ENCODE data around the gene A2M. TPM values are rescaled to one million over a fixed set of nuclear protein-coding genes. Genes with fewer than 3 reads are reported as not detected.

A2M gene
- total and polyA plus RNA-seq, 9 of the 15 experiments (the other 6 are each of a cell fraction or from before 2014, with no cell fraction given), result 0.08 to 2.3 TPM; not detected in 7

DNA sequence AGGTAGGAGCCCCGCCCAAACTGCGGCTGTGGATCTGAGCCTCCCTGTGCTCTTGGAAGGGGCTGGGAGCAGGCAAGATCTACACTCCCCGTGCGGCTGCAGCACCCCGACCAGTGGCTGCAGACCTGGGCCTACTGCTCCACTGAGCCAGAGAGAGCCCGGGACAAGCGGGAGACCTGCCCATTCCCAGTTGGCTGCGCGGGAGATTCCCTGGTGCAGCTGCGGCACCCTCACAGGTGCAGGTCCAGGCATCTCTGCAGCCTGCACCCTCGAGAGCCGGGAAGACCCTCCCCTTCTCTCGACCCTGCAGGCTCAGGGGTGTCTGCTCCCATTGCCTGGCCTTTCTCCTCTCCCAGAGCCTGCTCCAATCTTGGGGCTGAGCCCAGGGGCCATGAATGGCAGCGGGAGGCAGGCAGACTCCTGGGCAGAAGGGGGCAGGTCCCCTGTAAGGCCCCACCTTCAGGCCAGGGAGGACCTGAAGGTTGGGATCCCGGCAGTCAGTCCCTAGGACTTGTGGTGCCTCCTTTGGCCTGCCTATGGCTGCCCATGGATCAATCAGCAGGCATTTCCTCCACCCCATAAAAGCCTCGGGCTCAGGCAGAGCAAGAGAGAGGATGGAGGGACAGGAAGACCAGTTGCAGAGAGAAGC lies 8.8 kb upstream of the A2M start:
- Histone ChIP-seq H3K27me3 (ENCODE audit: control insufficient read depth in 2 of 2, insufficient read depth in 2 of 2, low read length in 2 of 2) (peaks cover 18 to 29% of the 10 kb centered on the region in 2 experiments; a peak in 3 of 5 replicates), H3K27ac (ENCODE audit: extremely low read depth, low read depth, low read length) (no peak overlapping the region), H3K9me3 (replicated peaks; ENCODE audit: control insufficient read depth, insufficient read depth, low read depth, low read length) (no peaks in the 10 kb centered on the region), H3K9me1 (ENCODE audit: control insufficient read depth, insufficient read depth, low read length) (no peaks in the 10 kb centered on the region), H2AFZ (ENCODE audit: low read depth, low read length) (no peak overlapping the region), H4K20me1 (replicated peaks; ENCODE audit: control insufficient read depth, insufficient read depth, low read length) (no peaks in the 10 kb centered on the region), H3K36me3 (ENCODE audit: control insufficient read depth, insufficient read depth, low read length) (no peaks in the 10 kb centered on the region), H3K9ac (ENCODE audit: insufficient read depth in 1 of 2, low read depth in 2 of 2, low read length in 2 of 2) (no peak overlapping the region), H3K4me3 (no peak overlapping the region), H3K4me1 (replicated peaks in 1 of 2; ENCODE audit: control insufficient read depth in 2 of 2, insufficient read depth in 2 of 2, low read length in 2 of 2) (peaks cover 0 to 4% of the 10 kb centered on the region in 2 experiments; a peak in 1 of 5 replicates), H3K4me2 (ENCODE audit: insufficient read depth, low read length) (no peak overlapping the region), H3K79me2 (ENCODE audit: control insufficient read depth, insufficient read depth, low read length) (no peaks in the 10 kb centered on the region)
- DNase-seq (ENCODE audit: extremely low read depth in 1 of 4, low spot score in 3 of 4) (no peak), ATAC-seq (no peak), FAIRE-seq (no peak)
- in situ Hi-C loops (cut with MboI) (no loop called here), intact Hi-C loops (cut with micrococcal nuclease) (no loop called here)
- ChIA-PET POLR2A (interaction anchor here (0.6 to 1.3 kb wide), 2 partner anchors 23 to 722 kb away, joined by 3 read pairs; no protein-coding TSS in a partner anchor), CTCF (ENCODE audit: low intra/inter-chr PET ratio) (no interaction called here)
- BruUV-seq (replicated peaks), result no TSS peak
- WGBS (ENCODE audit: insufficient coverage, low coverage, missing lambda C conversion rate), result 0% methylated on average over 9 of the region's 16 CpGs
- TF ChIP-seq KAT7 (CRISPR knock-in tag; IDR thresholded peaks at IDR 0.05; ENCODE audit: borderline replicate concordance), result no peak
- no peak for TF ChIP-seq ZNF431 (CRISPR knock-in tag; IDR thresholded peaks at IDR 0.05)
- TF ChIP-seq HNRNPK (IDR thresholded peaks at IDR 0.05; ENCODE audit: low read depth, low read length, poor library complexity, severe bottlenecking), result no peak
- no peak for TF ChIP-seq CBFB (CRISPR knock-in tag; IDR thresholded peaks at IDR 0.05)

- Histone ChIP-seq H3K79me2 (ENCODE audit: control insufficient read depth, insufficient read depth, low read length) (no peaks in the 10 kb centered on the region), H4K20me1 (replicated peaks; ENCODE audit: control insufficient read depth, insufficient read depth, low read length) (no peaks in the 10 kb centered on the region), H3K27ac (ENCODE audit: extremely low read depth, low read depth, low read length) (no peak overlapping the region), H3K36me3 (ENCODE audit: control insufficient read depth, insufficient read depth, low read length) (no peaks in the 10 kb centered on the region), H2AFZ (ENCODE audit: low read depth, low read length) (no peak overlapping the region), H3K27me3 (ENCODE audit: control insufficient read depth in 2 of 2, insufficient read depth in 2 of 2, low read length in 2 of 2) (peaks cover 18 to 29% of the 10 kb centered on the region in 2 experiments; a peak in 3 of 5 replicates), H3K4me3 (no peak overlapping the region), H3K4me2 (ENCODE audit: insufficient read depth, low read length) (no peak overlapping the region), H3K9me3 (replicated peaks; ENCODE audit: control insufficient read depth, insufficient read depth, low read depth, low read length) (no peaks in the 10 kb centered on the region), H3K4me1 (replicated peaks in 1 of 2; ENCODE audit: control insufficient read depth in 2 of 2, insufficient read depth in 2 of 2, low read length in 2 of 2) (peaks cover 0 to 4% of the 10 kb centered on the region in 2 experiments; a peak in 1 of 5 replicates), H3K9me1 (ENCODE audit: control insufficient read depth, insufficient read depth, low read length) (no peaks in the 10 kb centered on the region), H3K9ac (ENCODE audit: insufficient read depth in 1 of 2, low read depth in 2 of 2, low read length in 2 of 2) (no peak overlapping the region)
- TF ChIP-seq OTX1 (CRISPR knock-in tag; IDR thresholded peaks at IDR 0.05), result no peak
- TF ChIP-seq U2AF2 (optimal IDR thresholded peaks at IDR 0.05; ENCODE audit: low read depth, low read length), result no peak
- TF ChIP-seq TCF3 (CRISPR knock-in tag; IDR thresholded peaks at IDR 0.05), result no peak
- TF ChIP-seq PHTF2 (CRISPR knock-in tag; IDR thresholded peaks at IDR 0.05), result no peak
- TF ChIP-seq FOXA3 (CRISPR knock-in tag; conservative IDR thresholded peaks at IDR 0.05 in 1 of 2, IDR thresholded peaks at IDR 0.05 in 1 of 2), result no peak
- no peak for TF ChIP-seq TEAD1 (CRISPR knock-in tag; IDR thresholded peaks at IDR 0.05)
- no peak for TF ChIP-seq JUND (IDR thresholded peaks at IDR 0.05; ENCODE audit: borderline replicate concordance, low read depth, low read length)
- no peak for TF ChIP-seq JUND (tag; IDR thresholded peaks at IDR 0.05; ENCODE audit: borderline replicate concordance, low read depth, low read length)
- no peak for TF ChIP-seq ARID2 (IDR thresholded peaks at IDR 0.05)
- TF ChIP-seq XRCC3 (IDR thresholded peaks at IDR 0.05), result no peak
- TF ChIP-seq CCNT2 (IDR thresholded peaks at IDR 0.05; ENCODE audit: borderline replicate concordance, extremely low read depth, insufficient read length, low read depth, low read length), result no peak
- no peak for TF ChIP-seq FUS (optimal IDR thresholded peaks at IDR 0.05; ENCODE audit: low read depth, low read length)
- TF ChIP-seq ZNF584 (CRISPR knock-in tag; IDR thresholded peaks at IDR 0.05; ENCODE audit: low read depth), result no peak
- no TSS peak for BruUV-seq (replicated peaks)
- under 1% methylated on average over 14 of the region's 14 CpGs for WGBS (ENCODE audit: insufficient coverage, low coverage, missing lambda C conversion rate)
- FAIRE-seq (no peak), ATAC-seq (no peak), DNase-seq (ENCODE audit: extremely low read depth in 1 of 4, low spot score in 3 of 4) (no peak)
- in situ Hi-C loops (cut with MboI), result no loop called here
- intact Hi-C loops (cut with micrococcal nuclease), result no loop called here
- ChIA-PET POLR2A (interaction anchor here (1.3 kb wide), 1 partner anchor 23 kb away, joined by 3 read pairs; no protein-coding TSS in a partner anchor), CTCF (ENCODE audit: low intra/inter-chr PET ratio) (no interaction called here)
Observed at GRCh38 chr12:9123781-9124382, 8.2 kb upstream of the A2M start.

Data from K562 (cell line).